Stimulated activated CD8-positive, alpha-beta memory T cell treated with anti-CD3 and anti-CD28 coated beads, Interleukin-15, amount 100 ng/mL, for 4 hours (primary cell): ENCODE results near the gene HSPBP1.
A peak's percentile ranks its signal among the peaks of the same experiment; 100 is the strongest.

Source experiments
- DNase-seq, 2 donors: peaks; one replicate each; pipeline ENCODE4 v3.0.0-alpha.2; 2020; ENCODE audit warnings: low read depth in 2 of 2

HSPBP1 gene

GRCh38 chr19:55304980-55305379, 25.1 kb upstream of the HSPBP1 start:
- DNase-seq, result no peak

DNA sequence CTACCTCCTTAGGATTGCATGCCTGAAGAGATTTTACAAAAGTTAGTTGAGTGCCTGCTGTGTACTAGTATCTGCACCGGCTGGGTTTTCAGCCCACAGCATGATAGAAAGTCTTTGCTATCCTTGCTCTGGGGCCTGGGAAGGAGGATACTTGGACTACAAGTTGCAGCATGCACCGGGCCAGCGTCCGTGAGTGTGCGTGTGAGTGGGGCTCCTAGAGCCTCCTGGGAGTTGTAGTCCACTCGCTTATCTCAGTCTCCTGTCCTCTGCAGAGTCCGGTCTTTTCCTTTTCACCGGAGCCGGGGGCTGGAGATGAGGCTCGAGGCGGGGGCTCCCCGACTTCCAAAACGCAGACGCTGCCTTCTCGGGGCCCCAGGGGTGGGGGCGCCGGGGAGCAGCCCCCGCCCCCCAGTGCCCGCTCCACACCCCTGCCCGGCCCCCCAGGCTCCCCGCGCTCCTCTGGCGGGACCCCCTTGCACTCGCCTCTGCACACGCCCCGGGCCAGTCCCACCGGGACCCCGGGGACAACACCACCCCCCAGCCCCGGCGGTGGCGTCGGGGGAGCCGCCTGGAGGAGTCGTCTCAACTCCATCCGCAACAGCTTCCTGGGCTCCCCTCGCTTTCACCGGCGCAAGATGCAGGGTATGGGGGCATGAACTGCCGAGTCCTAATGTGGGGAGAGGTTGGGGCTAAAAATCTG, 24.5 kb upstream of the HSPBP1 start:
- no peak for DNase-seq

- no peak for DNase-seq
These were observed 23.6 kb upstream of the HSPBP1 start for GRCh38 chr19:55303477-55303876.

- DNase-seq, result no peak
These were observed 22.4 kb upstream of the HSPBP1 start for GRCh38 chr19:55302318-55302703.

GRCh38 chr19:55301459-55302317, 21.8 kb upstream of the HSPBP1 start:
- peak; percentile 87 to 90 for DNase-seq

- DNase-seq, result no peak
These were observed 21.1 kb upstream of the HSPBP1 start for GRCh38 chr19:55300886-55301458.

- no peak for DNase-seq
These were observed 20.1 kb upstream of the HSPBP1 start for GRCh38 chr19:55299991-55300390.

- no peak for DNase-seq
These were observed 17.4 kb upstream of the HSPBP1 start for GRCh38 chr19:55297267-55297666.

DNA sequence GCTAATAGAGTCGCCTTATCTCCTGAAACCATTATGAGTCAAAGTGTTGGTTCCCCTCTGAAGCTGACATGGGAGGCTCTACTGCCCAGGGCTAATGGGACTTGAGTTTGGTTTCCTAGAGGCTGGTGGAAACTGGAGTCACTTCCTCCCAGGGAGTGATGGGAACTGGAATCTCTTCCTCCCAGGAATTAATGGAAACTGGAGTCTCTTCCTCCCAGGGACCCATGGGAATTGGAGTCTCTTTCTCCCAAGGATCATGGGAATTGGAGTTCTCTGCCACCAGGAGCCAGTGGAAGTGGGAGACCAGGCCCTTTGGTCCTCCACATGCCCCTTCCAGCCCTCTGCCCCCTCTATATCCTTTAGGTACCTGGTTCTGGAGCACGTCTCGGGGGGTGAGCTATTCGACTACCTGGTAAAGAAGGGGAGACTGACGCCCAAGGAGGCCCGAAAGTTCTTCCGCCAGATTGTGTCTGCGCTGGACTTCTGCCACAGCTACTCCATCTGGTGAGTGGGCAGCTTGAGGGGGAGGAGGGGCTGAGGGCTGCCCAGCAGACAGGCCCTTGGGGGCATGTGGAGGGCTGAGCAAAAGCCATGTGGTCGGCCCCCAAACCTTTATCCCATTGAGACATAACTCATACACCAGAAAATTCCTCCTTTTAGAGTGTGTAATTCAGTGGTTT, 9.3 kb upstream of the HSPBP1 start:
- DNase-seq, result no peak

GRCh38 chr19:55287361-55288079, 7.6 kb upstream of the HSPBP1 start:
- DNase-seq, result no peak

DNA sequence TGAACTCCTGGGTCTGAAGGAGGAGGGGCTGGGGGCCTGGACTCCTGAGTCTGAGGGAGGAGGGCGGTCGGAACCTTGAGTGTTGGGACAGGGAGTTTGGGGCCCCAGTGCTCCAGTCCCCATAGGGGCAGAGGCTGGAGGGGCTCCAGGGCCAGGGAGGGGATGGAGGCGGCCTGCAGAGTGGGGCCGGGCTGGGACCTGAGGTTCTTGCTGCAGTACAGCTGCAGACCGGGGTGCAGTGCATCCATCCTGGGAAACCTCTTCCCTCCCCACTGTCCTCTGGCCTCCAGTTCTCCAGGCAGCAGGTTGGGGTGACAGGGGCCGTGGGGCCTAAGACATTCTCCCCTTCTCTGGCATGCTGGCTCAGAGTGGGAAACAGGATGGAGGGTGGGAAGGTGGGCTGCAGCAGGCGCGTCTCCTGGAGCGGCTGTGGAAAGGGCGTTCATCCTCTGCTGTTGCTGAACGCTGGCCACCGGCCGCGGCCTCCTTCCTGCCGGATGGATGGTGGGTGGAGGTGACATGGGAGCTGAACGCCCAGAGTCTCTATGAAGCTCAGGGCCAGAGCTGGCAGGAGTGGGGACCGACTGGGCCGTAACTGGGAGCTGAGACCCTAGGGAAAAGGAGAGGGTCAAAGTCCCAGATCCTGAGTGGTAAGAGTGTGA, 5.5 kb upstream of the HSPBP1 start:
- DNase-seq, result no peak

GRCh38 chr19:55284405-55285058, 4.6 kb upstream of the HSPBP1 start:
- DNase-seq, result no peak

- DNase-seq, result peak; percentile 29 to 31
These were observed 3.9 kb upstream of the HSPBP1 start, which contains the start of gene BRSK1 for GRCh38 chr19:55283548-55284377. BRSK1 (plus strand) TSS chr19:55283997; CDS start chr19:55284443, 446 bp downstream.

GRCh38 chr19:55279340-55279739, 570 bp downstream of the HSPBP1 start:
- no peak for DNase-seq

DNA sequence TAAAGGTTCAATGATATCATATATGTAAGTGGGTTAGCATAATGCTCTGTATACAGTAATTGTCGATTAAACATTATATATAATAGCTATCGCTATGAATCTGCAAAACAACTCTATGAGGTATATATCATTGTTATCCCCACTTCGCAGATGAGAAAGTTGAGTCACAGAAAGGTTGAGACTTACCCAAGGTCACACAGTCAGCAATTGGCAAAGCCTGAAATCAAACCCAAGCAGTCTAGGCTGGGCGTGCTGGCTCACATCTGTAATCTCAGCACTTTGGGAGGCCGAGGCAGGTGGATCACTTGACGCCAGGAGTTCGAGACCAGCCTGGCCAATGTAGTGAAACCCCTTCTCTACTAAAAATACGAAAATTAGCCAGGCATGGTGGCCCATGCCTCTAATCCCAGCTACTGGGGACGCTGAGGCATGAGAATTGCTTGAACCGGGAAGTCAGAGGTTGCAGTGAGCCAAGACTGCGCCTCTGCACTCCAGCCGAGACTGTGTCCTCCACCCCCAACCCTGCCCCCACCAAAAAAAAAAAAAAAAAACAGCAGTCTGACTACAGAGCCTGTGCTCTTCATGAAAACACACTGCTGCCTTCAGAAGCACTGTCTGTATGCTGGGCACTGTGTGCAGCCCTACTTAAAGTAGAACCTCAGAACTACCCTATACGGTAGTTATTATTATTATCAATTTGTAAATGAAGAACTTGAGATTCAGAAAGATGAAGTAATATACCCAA, 1.3 kb downstream of the HSPBP1 start:
- DNase-seq, result no peak

DNA sequence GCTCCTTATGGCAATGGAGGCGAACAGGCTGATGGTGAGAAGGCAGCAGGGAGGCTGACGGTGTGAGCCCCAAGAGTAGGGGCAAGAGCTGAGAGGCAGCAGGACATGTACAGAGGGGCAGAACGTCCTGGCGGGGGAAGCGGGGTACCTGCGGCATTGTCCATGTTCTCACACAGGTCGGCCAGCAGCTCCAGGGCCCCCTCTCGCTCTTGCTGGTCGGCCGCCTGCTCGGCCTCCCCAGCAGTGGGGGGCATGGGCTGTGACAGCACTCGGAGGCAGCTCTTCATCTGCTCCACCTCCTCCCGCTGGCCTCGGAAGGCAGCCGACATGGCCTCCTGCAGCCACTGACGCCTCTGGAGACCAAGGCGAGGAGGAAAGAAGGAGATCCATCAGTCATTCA, 2.4 kb downstream of the HSPBP1 start:
- no peak for DNase-seq

DNA sequence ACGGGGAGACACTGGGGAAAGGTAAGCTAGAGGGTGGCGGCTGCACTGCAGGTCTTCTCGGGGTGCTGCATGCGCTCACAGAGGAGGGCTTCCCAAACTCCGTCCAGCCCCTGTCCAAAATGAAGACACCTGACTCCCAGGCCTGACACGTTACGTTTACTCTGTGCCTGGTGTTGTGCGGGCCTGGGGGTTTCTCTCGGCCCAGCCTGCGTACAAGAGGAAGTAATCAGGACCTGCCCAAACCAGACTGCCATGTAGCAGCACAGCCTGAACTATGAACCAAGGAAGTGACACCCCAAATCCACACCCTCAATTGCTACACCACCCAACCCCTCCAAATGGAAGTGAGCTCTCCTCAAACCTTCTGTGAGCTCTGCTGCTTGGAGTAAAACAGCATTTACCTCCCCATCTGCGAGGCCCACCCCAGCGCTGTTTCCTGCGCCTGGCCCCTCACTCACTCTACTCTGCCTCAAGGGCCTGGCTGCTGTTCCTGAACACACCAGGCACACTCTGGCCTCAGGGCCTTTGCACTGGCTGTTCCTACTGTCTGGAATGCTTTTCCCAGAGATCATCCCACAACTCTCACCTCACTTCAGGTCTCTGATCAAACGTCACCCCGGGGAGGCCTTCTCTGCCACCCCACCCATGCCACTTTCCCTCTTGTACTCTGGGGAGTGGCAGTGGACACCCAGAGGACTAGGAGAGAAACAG, 3.0 kb downstream of the HSPBP1 start:
- no peak for DNase-seq
